HG02610 (cell line): ENCODE data around the gene ASB8.
"Not testable (repeated sequence)": the region's sequence is repeated elsewhere in the genome, so short reads cannot be mapped to it uniquely, and the experiment has no call there.

Experiments used
- ATAC-seq: cut with Tn5 transposase; IDR thresholded peaks from one replicate; pipeline ENCODE4 v1.9.1; 2021; ENCODE audit warnings: mild to moderate bottlenecking, moderate library complexity; ENCODE audit not compliant: unreplicated experiment

Gene ASB8

DNA sequence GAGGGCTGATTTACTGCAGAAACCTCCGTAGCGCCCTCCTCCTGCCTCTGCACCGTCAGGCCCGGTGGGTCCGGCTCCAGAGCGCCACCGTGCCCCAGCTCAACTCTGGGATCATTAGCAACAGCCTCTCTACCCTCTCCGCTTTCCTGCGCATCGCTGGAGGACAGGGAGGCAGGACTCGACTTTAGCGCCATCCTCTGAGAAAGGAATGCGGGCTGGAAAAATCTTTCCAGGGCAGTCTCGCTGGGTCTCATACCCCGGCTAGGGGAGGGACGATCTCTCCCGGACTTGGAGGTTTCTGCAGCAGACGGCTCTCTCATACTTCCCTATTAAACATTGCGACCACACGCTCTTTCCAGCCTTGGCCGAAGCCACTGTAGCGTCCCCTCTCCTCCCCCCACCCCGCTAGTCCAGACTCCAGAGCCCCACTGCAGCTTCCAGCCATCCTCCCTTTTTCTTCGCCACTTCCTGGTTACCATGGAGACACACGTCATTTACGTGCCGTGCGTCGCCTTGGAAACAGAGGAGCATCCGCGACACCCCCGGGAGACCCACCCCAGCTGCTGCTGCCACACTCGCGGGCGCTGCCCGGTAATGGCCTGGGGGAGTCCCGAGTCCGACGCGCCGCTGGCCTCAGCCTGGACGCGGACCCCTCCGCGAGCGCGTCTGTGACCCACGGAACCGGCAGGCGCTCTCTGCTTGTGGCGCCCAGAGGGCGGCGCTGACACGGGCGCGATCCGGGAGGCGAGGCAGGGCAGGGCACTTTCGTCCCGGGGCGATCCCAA, 26.0 kb upstream of the ASB8 start, which contains the start of gene CCDC184:
TSS of gene CCDC184 (plus strand) at position 554 of the 785 bp plus-strand sequence. CDS start 479 bp downstream, outside the sequence.
- peak; percentile 71 for ATAC-seq

DNA sequence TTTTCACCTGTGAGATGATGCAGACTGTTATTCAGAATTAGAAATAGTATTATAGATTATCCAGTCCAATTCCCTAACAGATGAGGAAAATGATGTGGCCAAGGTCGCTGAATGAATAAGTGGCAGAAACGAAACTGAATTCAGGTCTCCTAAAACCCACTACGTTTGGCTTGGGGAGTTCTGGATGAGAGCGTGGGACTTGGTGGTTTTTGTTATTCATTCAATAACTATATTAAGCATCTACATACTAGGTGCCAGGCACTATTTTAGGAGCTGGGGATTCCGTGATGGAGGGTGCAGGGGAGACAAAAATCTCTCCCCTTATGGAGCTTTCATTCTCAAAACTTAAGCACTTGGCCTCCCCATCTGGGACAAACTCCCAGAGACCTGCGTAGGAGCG, 25.3 kb upstream of the ASB8 start:
- peak; percentile 4 for ATAC-seq

DNA sequence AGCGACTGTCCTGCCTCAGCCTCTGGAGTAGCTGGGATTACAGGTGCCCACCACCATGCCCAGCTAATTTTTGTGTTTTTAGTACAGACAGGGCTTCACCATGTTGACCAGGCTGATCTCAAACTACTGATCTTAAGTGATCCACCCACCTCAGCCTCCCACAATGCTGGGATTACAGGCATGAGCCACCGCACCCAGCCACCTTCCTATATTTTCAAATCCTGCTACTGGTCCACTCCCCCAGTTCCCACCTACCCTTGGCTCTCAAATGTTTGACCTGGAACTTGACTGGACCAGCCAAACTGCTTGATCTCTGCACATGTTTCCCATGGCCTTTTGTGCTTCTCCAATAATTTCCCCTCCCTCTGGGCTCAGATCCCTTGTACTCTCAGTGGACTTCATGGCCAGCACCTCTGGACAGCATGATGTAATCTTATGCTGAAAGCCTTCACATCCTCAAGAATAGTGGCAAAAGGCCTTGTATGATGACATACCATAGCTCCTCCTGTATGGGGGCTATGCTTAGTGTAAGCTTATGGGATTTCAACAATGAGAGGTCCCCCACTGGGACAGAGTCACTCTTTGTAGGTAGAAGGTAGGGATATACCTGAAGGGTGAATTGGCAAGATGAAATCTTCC, 23.7 kb upstream of the ASB8 start:
- ATAC-seq = no peak

DNA sequence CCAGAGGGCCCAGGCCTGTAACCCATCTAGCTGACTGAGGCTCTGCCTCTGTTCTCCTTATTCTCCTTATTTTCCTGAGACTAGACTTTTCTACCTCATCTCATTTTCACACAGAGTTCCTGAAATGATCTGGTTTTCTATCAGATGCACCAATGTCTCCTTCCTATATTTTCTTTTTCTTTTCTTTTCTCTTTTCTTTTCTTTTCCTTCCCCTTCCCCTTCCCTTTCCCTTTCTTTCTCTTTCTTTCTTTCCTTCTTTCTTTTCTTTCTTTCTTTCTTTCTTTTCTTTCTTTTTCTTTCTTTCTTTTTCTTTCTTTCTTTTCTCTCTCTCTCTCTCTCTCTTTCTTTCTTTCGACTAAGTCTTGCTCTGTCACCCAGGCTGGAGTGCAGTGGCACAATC, 23.1 kb upstream of the ASB8 start:
- ATAC-seq = no peak

DNA sequence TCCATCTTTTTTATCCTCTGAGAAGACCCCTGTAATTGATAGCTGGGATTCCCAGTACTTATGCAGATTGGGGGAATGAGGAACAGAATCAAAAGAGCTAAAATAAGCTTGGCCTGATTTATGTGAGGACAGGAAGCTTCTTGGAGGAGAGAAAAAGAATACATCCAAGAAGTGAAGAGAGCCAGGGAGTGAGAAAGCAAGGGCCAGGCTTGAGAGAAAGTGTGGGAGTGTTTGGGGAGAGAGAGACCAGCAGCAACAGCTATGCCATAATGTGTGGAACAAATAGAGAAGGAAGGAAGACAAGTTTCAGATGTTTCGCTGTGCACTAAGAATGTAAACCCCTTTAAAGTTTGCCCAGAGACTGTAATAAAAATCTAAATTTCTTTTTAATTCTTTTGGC, 22.2 kb upstream of the ASB8 start:
- ATAC-seq = no peak

DNA sequence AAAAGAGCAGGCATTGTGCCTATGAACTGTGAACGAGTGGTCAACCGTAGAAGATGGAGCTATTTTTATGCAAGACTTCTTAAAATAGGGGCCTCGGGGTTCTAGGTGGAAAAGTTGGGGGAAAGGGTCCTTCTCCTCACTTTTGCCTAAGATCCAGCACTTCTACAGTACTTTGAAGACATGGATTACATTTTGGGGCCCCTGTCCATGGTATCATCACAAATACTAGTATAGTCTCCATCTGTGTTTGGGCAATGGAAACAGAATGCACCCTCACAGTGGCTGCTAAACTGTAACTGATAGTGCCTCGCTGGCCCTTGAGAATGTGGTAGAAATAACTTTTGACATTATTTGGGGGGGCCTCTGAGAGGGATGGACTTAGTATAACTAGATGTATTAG, 20.7 kb upstream of the ASB8 start:
- no peak for ATAC-seq

DNA sequence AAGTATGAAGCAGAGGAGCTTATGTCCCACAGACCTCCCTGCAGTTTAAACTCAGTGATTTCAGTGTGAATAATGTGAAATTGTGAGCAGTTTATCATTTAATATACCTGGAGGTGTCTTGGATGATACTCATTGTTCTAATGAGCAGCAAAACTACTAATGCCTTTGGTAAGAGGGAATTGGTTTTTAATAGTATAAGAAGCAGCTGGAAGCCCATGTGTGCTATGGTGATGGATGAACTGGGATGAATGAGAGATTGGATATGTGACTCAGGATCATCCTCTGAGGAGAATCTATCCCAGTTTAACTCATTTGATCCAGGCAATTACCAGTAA, 19.1 kb upstream of the ASB8 start:
- ATAC-seq = no peak

DNA sequence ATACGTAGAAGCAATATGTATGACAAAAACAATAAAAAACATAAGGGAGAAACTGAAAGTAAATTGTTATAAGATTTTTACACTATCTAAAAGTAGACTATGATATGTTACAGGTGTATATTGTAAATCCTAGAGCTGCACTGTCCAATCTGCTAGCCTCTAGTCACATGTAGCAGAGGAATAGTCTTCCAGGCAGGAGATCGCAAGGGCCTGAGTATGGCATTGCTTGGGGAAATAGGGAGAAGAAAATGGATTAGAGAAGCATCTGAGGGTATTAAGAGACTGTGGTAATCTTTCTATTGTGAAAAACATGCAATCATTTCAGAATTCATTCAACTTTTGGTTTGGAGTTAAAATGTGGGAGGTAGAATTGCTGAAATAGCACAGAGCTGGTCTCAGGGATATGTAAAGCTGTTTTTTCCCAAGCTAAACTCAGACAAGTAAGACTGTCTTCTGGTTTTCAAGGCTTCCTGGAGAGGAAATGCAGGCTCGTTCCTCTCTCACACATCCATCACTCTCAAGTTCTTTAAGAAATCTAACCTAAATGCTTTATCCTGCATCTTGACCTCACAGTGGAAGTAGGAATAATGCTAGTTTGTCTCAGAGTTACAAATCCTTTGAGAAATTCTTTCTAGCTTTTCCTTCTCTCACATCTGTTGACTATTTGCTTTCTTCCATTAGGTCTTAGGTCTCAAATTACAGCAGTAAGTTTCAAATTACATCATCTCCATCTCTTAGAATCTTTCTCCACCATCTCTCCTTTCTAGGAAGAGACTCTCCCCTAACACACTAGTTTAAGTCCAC, 18.5 kb upstream of the ASB8 start:
- no peak for ATAC-seq

DNA sequence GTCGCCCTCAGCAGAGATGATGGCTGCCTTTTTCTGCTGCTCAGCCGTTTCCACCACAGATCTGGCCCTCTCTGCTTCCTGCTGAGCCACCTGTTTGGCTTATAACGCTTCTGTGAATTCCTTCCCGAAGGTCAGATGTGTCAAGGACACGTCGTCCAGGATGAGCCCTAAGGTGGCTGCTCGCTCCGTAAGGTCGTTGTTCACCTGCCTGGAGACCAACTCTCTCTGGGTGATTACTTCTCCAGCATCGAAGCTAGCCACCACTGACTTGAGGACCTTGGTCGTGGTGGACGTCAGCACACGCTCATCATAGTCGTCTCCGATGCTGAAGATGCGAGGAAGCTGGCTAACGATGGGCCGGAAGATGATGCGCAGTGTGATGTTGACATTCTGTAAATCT, 11.7 kb upstream of the ASB8 start:
- ATAC-seq = no peak

DNA sequence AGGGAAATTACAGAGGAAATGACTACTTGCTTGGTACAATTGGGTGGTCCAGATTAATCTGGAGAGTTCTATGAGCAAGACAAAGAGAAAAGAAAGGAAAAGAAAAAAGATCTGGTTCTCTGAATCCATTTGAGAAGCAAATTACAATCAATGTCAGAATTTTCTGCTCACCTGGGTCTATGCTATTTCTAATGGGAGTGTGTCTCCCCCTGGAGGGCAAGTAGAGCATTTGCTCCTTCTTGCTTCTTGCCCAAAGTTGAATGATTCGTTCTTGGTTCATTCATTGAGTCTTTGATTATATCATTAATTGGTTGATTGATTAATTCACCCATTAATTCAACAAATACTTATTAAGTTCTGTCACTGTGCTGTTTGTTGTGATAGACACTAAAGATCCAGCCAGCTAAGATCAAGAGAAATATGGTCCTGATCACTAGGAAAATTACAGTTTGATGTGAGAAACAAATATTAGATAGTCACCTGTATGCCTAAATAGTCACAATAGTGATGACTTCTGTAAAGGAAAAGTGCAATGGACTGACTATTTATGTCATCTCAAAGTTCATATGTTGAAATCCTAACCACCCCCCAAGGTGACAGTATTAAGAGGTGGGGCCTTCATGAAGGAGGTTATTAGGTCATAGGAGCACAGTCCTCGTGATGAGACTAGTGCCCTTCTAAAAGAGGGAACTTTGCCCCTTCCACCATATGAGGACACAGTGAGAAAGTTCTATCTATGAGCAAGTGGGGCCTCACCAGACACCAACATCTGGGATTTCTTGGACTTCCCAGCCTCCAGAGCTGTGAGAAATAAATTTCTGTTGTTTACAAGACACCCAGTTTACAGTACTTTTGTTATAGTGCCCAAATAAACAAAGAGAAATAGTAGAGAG, 8.0 kb upstream of the ASB8 start:
- ATAC-seq = no peak

DNA sequence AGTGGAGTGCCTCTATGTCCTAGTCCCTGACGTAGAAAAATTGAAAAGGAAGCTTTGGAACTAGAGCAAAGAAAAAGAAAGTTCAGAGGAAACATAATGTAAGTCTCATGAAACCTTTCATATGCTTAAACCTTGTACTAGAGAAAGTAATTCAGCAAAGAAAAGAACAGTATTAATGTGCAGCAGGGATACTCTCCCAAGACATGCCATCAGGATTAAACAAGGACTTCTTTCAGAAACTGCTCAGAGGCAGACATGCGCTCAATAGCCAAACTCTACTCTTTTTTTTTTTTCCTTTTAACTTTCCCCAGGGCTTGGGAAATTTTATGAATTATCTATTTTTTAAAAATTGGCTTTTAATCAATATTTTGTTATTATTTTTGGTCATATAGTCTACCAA, 7.1 kb upstream of the ASB8 start:
- ATAC-seq = no peak

DNA sequence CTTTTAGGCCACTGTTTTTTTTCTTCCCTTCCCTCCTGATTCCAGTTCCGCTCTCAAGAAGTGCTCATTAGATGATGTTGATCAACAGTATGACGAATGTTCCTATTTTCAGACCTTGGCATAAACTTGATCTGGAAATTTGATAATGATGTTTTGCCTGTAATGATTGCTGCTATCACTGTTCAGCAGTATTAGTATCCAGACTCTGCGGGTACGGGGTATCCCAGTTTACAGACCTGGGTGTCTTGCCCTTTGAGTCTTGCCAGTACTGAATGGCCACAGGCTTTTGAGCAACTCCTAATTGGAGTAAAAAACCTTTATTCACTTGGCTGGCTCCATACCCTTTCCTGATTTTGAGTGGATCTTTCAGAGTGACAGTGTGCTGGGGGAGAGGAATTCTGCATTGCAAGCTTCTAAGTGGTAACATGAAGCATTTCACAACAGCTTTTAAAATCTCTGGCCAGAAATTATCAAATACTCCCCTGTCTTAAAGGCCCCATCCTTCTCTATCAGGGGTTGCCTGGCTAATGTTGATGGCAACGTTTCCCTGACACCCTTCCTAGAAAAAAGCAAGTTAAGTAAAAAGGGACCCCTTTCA, 5.9 kb upstream of the ASB8 start:
- no peak for ATAC-seq

DNA sequence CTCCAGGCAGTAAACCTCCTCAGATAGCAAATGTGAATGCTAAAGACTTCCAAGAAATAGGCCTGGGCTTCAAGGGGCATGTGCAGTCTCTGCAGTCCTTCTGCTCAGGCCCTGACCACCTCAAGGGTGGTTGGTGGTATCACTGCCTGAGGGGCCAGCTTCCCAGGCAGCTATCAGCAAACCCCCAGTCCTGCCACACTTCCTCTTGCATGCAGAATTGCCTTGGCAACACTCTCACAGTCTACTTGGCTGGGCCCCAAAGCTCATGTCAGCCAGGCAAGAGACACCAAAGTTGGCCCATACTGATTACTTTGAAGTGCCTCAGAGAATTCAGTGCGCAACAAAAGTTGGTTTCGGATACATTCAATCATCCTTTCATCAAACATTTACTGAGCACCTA, 3.5 kb upstream of the ASB8 start:
- no peak for ATAC-seq

DNA sequence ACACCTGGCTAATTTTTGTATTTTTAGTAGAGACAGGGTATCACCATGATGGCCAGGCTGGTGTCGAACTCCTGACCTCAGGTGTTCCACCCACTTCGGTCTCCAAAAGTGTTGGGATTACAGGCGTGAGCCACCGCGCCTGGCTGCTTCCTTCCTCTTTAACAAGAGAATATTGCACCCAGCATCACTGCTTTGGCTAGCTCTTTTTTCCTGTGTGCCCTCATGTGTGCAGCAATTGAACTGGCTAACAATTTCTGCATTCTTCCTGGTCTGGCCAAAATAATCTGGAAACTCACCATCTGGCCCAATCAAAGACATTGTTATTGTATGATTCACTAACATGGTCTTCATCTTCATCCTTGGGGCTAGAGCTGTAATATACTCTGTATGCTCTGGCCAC, 2.7 kb upstream of the ASB8 start:
- ATAC-seq = no peak

DNA sequence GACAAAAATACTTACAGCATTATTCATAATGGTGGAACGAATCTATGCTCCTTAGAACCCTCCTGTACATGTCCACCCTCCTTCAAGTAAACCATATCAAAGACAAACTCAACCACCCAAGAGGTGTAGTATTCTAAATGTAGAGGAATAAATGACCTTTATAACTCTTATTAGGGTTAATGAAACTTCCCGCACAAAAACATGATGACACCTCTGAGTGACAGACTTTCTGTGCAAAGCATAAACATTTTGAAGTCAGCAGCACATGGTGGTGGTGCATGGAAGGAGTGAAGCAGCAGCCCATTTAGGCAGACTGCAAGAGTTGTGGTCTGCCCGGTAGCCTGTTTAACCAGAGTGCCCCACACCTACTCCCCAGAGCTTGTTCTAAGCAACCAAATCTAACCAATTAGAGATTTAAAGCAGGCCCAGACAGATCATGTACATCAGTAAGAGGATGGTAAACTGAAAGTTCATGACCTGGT, 615 bp upstream of the ASB8 start:
- ATAC-seq = no peak

DNA sequence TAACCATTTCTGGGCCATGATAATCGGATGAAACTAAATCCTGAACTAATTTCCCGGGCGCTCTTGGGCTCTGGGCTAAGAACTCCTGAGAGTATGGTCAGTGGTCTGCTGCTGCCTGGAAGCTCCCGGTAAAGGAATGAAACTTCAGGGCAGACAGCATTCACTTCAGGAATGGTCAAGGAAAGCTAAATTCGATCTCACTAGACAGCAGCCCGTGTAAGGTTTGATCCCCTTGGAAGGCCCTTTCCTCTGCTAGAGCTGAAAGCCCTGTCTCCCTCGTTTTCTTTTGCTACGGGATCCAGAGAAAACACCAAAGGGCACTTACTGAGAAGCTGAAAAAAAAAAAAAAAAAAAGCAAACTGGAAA, 680 bp downstream of the ASB8 start:
- ATAC-seq = no peak

DNA sequence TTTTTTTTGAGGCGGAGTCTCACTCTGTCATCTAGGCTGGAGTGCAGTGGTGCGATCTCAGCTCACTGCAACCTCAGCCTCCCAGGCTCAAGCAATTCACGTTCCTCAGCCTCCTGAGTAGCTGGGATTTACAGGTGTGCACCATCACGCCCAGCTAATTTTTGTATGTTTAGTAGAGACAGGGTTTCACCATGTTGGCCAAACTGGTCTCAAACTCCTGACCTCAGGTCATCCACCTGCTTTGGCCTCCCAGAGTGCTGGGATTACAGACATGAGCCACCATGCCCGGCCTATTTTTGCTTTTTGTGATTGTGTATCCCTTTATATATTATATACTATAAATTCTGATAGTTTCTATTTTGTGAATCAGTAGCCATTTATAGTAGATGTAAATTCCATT, 1.5 kb downstream of the ASB8 start:
- not testable (repeated sequence) for ATAC-seq

DNA sequence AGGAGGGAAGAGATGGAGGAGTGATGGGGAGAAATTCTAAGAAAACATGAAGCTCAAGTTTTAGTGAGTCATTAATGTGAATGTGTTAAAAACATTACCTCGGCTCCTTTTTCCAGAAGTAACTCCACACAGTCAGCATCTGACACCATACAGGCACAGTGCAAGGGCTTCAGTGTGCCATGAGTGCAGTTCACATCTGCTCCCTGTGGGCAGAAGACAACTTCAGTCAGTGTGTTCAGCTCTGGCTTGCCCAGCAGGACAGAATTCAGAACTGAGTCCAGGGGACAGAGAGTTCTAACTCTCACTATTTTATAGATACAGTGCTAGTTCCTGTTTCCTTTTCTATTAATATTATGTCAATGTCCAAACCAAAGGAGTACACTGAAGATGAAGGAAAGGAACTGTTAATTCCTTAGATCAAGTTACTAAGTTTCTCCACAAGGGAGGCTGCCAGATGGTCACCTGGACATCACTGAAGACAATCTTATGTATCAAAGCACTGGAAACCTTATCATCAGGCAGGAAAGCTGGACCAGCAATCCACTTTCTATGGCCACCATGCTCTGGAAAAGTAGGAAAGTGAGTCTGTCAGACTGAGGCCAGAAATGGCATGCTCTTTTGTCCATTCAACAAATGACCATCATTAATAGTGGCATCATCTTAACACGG, 6.1 kb downstream of the ASB8 start:
- no peak for ATAC-seq

DNA sequence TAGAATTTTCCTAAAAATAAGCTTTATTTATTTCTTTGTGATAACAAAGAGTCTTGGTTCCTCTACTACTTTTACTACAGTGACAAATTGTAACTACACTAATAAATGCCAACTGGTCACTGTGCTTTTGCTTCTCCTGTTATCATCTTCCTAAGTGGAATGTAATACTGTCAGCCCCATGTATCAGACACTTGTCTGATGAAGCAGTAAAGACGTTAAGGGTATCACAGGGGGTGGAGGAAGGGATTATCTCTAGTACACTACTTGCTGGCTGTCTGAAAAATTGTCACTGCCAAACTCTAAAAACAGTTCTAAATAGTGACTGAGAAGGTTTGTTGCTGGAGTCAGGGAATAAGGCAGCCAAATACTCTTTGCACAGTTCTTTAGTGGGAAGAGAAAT, 11.3 kb downstream of the ASB8 start:
- no peak for ATAC-seq

DNA sequence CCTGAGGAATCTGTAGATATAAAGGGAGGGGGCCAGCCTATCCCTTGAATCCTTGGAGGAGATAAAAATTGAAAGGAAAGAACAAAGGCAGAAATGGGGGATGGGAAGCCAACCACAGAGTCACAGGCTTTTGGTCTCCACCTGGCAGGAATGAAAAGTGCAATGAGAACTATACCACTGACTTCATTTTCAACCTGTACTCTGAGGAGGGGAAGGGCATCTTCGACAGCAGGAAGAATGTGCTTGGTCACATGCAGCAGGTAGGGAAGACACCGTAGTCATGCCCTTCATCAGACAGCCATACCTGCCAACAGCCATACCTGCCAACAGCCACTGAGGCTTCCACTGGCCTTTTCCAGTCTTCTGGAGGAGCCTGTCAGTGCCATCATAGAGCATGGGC, 13.4 kb downstream of the ASB8 start:
- no peak for ATAC-seq
